ENCODE measurements around the gene TNFRSF13B.

The TNFRSF13B gene

GRCh38 chr17:16931318-16932060 lies 40.4 kb downstream of the TNFRSF13B start:
- TF ChIP-seq CTCF (IDR thresholded peaks at IDR 0.05) (no peak), ZFX (IDR thresholded peaks at IDR 0.05; ENCODE audit: borderline replicate concordance) (no peak)
- no peak overlapping the region for H3K27ac ChIP-seq

DNA sequence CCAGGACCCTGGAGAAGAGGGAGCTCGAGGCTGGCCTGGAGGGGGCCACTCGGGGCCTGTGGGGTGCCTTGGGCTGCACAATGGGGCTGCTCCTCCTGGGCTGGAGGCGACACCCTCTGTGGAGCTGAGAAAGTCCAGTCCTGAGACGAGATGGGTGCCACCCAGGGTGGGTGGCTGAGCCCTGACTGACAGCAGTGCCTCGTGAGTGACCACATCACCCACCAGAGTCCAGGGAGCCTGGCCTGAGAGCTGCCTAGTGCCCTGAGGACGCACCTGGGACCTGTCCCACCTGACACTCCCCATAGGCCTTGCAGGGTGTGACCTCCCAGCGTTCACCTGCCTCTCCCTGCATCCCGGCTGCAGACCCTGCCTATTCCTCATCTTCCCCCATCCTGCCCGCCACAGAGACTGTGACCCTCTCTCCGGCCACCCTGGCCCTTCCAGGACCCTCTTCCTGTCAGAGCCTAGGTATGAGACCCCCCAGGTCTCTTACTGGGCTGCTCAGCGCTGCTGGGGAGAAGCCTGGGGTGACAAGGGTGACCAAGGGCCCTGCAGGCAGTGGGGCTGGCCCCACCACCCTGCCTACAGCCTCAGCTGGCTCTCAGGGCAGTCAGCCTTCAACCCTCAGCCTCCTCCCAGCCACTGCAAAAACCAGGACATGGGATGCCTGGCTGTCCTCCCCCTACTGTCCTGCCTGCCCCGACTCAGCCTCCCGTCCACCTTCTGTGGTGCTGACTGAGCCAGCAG lies 41.2 kb downstream of the TNFRSF13B start:
- TF ChIP-seq ZFX (IDR thresholded peaks at IDR 0.05; ENCODE audit: borderline replicate concordance): no peak
- TF ChIP-seq CTCF (IDR thresholded peaks at IDR 0.05): no peak
- no peak overlapping the region for H3K27ac ChIP-seq

DNA sequence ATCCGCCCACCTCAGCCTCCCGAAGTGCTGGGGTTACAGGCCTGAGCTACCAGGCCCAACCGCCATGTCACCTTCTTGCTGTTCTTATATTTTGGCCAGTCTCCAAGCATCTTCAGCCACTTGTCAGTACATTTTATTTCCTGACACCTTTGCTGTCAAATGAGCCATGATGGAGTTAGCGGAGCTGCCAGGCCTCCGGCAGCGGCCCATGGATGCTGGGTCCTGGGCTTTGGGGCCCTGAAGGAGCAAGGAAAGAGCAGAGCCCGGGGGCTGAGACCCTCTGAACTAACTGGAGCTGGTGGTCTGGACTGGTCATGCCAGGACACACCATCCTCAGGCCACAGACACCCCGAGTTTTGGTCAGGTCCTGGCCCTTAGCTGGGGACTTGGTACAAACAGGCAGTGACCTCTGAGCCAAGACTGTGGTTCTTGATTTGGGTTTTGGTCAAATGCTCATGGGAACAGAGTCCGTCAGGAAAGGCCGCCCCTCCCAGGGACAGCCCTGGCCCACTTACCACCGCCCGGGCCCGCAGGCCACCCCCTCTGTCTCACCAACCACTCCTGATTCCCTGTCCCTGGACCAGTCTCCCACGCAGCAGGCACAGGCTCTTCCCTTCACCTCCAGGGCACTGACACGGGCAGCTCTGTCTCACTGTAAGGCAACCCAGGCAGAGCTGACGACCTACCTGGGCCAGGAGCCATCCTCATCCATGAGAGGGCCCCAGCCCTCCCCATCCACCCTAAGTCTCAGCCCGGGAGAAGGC lies 42.0 kb downstream of the TNFRSF13B start:
- no peak overlapping the region for H3K27ac ChIP-seq
- TF ChIP-seq CTCF (IDR thresholded peaks at IDR 0.05) (no peak), ZFX (IDR thresholded peaks at IDR 0.05; ENCODE audit: borderline replicate concordance) (no peak)

- TF ChIP-seq CTCF (IDR thresholded peaks at IDR 0.05): no peak
- TF ChIP-seq ZFX (IDR thresholded peaks at IDR 0.05; ENCODE audit: borderline replicate concordance): no peak
- H3K27ac ChIP-seq: no peak overlapping the region
Observed at GRCh38 chr17:16929035-16929680, 42.8 kb downstream of the TNFRSF13B start.

DNA sequence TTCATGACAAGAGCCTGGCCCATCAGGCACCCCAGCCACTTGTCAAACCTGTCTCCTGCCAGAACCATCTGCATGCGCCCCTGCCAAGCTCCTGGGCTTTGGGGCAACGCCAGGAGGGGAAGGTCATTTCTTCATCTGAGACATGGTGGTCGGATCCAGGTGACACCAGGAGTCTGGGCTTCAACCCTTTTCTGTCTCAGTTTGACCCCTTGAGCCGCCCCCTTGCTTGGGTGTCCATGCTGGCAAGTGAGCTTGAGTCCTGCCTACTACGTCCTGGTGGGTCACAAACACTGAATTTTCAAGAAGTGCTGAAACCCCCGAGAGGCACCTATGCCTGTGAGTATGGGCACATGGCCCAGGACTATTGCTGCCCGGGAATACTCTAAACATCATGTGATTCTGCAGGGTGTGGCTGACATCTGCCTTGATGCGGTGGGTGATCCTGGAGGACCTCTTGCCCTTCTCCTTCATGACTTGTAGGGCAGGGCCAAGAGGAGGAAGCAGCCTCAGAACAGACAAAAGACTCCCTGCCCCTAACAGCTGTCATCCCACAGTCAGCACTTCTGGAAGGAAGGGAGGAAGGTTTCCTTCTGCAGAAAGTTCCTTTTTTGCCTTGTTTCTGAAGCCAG lies 43.4 kb downstream of the TNFRSF13B start:
- no peak overlapping the region for H3K27ac ChIP-seq
- TF ChIP-seq CTCF (IDR thresholded peaks at IDR 0.05) (no peak), ZFX (IDR thresholded peaks at IDR 0.05; ENCODE audit: borderline replicate concordance) (no peak)

DNA sequence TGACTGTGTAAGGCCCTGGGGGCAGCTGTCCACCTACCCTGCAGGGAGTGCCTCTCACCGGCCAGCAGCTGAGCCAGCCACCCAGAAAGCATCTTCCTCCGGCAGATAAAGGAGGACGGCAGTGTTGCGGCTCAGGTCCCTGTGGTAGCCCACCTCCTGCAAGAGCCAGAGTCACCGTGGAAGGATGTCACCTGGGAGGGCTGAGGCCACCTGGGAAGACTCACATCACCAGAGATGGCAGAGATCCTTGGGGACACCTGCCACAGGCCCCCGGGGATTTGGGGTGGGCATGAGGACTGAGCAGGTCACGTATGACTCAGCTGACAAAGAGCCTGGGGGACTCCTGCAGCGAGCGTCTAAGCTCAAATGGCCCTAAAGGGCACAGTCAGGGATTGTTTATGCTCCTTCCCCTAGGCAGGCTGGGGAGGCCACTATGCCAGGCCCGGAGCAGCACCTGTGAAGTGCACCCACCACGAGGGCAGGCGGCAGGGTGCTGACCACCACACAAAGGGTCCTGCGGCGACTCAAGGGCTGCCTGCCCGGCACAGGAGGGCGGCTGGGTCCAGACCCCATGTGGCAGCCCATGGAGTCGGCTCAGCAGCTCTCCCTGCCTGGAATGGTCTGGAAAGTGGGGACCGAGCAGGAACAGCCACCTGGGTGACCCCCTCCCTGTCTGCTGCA lies 44.1 kb downstream of the TNFRSF13B start:
- no peak for TF ChIP-seq CTCF (IDR thresholded peaks at IDR 0.05)
- no peak overlapping the region for H3K27ac ChIP-seq

All from 22Rv1 (cell line).